Measurements from ENCODE around the gene TTLL1. TPM values are rescaled to one million over a fixed set of nuclear protein-coding genes. Genes with fewer than 3 reads are reported as not detected.
A peak's percentile ranks its signal among the peaks of the same experiment; 100 is the strongest.

The TTLL1 gene
- total RNA-seq, 1 experiment from 2014 or later = 4.3 TPM

DNA sequence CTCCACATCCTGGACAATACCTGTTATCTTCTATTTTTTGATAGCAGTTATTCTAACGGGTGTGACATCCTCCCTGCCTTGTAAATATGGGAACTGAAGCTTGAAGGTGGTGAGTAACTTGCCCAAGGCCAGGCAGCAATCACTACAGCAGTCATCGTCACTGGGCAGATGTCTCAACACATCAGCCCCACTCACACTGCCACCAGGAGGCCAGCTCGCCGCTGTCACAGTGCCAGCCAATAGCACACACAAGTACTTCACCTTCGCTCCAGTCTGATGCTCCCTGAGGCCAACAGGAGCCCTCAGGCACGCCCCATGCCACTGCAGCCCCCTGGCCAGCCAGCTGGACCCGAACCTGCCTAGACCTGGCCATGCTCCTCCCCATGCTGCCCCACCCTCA, 4.9 kb upstream of the TTLL1 start:
- Histone ChIP-seq H3K9me2 (ENCODE audit: insufficient read depth) (no peaks in the 10 kb centered on the region), H3K4me3 (replicated peaks in 1 of 2; ENCODE audit: low read depth in 1 of 2, low read length in 2 of 2) (no peak overlapping the region), H3K4me2 (ENCODE audit: low read length) (0 out of 2 replicates have a peak overlapping the region, but pooled peaks have one; percentile 20), H3K9ac (ENCODE audit: low read length) (no peak overlapping the region), H3K27me3 (ENCODE audit: insufficient read depth, low read length) (no peaks in the 10 kb centered on the region), H3K9me3 (ENCODE audit: control insufficient read depth in 1 of 2, insufficient read depth in 1 of 2, low read depth in 1 of 2, low read length in 2 of 2) (peaks cover 3 to 9% of the 10 kb centered on the region in 2 experiments; a peak in 2 of 4 replicates), H3K79me2 (ENCODE audit: insufficient read depth, low read length) (no peaks in the 10 kb centered on the region), H3K36me3 (ENCODE audit: control insufficient read depth in 1 of 2, insufficient read depth in 2 of 2, low read length in 2 of 2) (no peaks in the 10 kb centered on the region), H4K20me1 (ENCODE audit: insufficient read depth) (no peaks in the 10 kb centered on the region), H3K4me1 (ENCODE audit: control insufficient read depth in 1 of 2, insufficient read depth in 2 of 2, low read length in 2 of 2) (peaks cover 10 to 22% of the 10 kb centered on the region in 2 experiments; a peak in 3 of 4 replicates), H2AFZ (ENCODE audit: low read depth, low read length, poor library complexity, severe bottlenecking) (no peak overlapping the region), H3K27ac (ENCODE audit: low read depth, low read length) (peak overlapping the region; percentile 10; the same call in 1 of the 2 replicates)
- intact Hi-C loops (cut with micrococcal nuclease) = loop anchor here (5.0 to 10.0 kb wide), 2 partner anchors 159 to 432 kb away; no protein-coding TSS in a partner anchor
- BruUV-seq (replicated peaks) = no TSS peak
- TF ChIP-seq YY1 (IDR thresholded peaks at IDR 0.05; ENCODE audit: extremely low read depth, insufficient replicate concordance, low read depth, low read length) (no peak), RAD21 (IDR thresholded peaks at IDR 0.05; ENCODE audit: low read depth) (peak; percentile 36), SP1 (IDR thresholded peaks at IDR 0.05; ENCODE audit: low read depth) (no peak), SRF (IDR thresholded peaks at IDR 0.05; ENCODE audit: low read depth) (no peak)
- TF ChIP-seq, protein P1, sequence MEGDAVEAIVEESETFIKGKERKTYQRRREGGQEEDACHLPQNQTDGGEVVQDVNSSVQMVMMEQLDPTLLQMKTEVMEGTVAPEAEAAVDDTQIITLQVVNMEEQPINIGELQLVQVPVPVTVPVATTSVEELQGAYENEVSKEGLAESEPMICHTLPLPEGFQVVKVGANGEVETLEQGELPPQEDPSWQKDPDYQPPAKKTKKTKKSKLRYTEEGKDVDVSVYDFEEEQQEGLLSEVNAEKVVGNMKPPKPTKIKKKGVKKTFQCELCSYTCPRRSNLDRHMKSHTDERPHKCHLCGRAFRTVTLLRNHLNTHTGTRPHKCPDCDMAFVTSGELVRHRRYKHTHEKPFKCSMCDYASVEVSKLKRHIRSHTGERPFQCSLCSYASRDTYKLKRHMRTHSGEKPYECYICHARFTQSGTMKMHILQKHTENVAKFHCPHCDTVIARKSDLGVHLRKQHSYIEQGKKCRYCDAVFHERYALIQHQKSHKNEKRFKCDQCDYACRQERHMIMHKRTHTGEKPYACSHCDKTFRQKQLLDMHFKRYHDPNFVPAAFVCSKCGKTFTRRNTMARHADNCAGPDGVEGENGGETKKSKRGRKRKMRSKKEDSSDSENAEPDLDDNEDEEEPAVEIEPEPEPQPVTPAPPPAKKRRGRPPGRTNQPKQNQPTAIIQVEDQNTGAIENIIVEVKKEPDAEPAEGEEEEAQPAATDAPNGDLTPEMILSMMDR (IDR thresholded peaks at IDR 0.05 in 2 of 3, conservative IDR thresholded peaks at IDR 0.05 in 1 of 3; ENCODE audit: borderline replicate concordance in 1 of 3, insufficient read depth in 1 of 3, low read depth in 2 of 3, low read length in 2 of 3) = peak in 1 of 3 experiments; percentile 24; a peak in 1 of 6 replicates
- DNase-seq (ENCODE audit: low read depth, low spot score) = no peak
- ATAC-seq = peak; percentile 20; the same call in 1 of the 2 replicates
- CTCF ChIA-PET = no interaction called here
- RAD21 ChIA-PET (ENCODE audit: low non-redundant PET in 1 of 2, low total read pairs in 2 of 2, uncharacterized antibody in 2 of 2, unreplicated experiment in 2 of 2) = no interaction called here
- POLR2A ChIA-PET = no interaction called here

DNA sequence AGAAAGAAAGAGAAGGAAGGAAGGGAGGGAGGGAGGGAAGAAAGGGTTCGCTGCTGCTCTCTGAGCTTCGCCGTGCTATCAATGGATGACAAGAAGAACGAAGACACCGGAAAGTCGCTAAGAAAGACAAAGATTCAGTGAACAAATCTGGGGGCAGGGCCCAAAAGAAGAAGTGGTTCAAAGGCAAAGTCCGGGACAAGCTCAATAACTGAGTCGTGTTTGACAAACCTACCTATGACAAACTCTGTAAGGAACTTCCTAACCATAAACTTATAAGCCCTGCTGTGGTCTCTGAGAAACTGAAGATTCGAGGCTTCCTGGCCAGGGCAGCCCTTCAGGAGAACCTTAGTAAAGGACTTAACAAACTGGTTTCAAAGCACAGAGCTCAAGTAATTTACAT, 2.9 kb upstream of the TTLL1 start:
- Histone ChIP-seq H4K20me1 (ENCODE audit: insufficient read depth) (no peaks in the 10 kb centered on the region), H3K9me3 (ENCODE audit: control insufficient read depth in 1 of 2, insufficient read depth in 1 of 2, low read depth in 1 of 2, low read length in 2 of 2) (peaks cover 3 to 8% of the 10 kb centered on the region in 2 experiments; a peak in 2 of 4 replicates), H3K36me3 (ENCODE audit: control insufficient read depth in 1 of 2, insufficient read depth in 2 of 2, low read length in 2 of 2) (no peaks in the 10 kb centered on the region), H3K4me2 (ENCODE audit: low read length) (no peak overlapping the region), H3K9me2 (ENCODE audit: insufficient read depth) (no peaks in the 10 kb centered on the region), H3K27ac (ENCODE audit: low read depth, low read length) (no peak overlapping the region), H3K27me3 (ENCODE audit: insufficient read depth, low read length) (no peaks in the 10 kb centered on the region), H2AFZ (ENCODE audit: low read depth, low read length, poor library complexity, severe bottlenecking) (no peak overlapping the region), H3K4me1 (ENCODE audit: control insufficient read depth in 1 of 2, insufficient read depth in 2 of 2, low read length in 2 of 2) (peaks cover 10 to 29% of the 10 kb centered on the region in 2 experiments; a peak in 3 of 4 replicates), H3K9ac (ENCODE audit: low read length) (no peak overlapping the region), H3K79me2 (ENCODE audit: insufficient read depth, low read length) (no peaks in the 10 kb centered on the region), H3K4me3 (replicated peaks in 1 of 2; ENCODE audit: low read depth in 1 of 2, low read length in 2 of 2) (no peak overlapping the region)
- ChIA-PET RAD21 (ENCODE audit: low non-redundant PET in 1 of 2, low total read pairs in 2 of 2, uncharacterized antibody in 2 of 2, unreplicated experiment in 2 of 2) (no interaction called here), POLR2A (no interaction called here), CTCF (interaction anchor here (0.6 to 0.7 kb wide), 2 partner anchors 38 to 317 kb away, joined by 3 to 5 read pairs; no protein-coding TSS in a partner anchor)
- intact Hi-C loops (cut with micrococcal nuclease) = loop anchor here (5.0 to 10.0 kb wide), 2 partner anchors 157 to 430 kb away; no protein-coding TSS in a partner anchor
- BruUV-seq (replicated peaks) = no TSS peak
- TF ChIP-seq, protein P1 (IDR thresholded peaks at IDR 0.05 in 2 of 3, conservative IDR thresholded peaks at IDR 0.05 in 1 of 3; ENCODE audit: borderline replicate concordance in 1 of 3, insufficient read depth in 1 of 3, low read depth in 2 of 3, low read length in 2 of 3) = no peak
- TF ChIP-seq ZNF274 (IDR thresholded peaks at IDR 0.05; ENCODE audit: low read depth, low read length) = no peak
- TF ChIP-seq CBX3 (IDR thresholded peaks at IDR 0.05; ENCODE audit: low read depth) = no peak
- no peak for TF ChIP-seq ELF1 (IDR thresholded peaks at IDR 0.05; ENCODE audit: borderline replicate concordance, low read depth)
- no peak for TF ChIP-seq POLR2AphosphoS5 (IDR thresholded peaks at IDR 0.05; ENCODE audit: low read depth, low read length)
- no peak for TF ChIP-seq CEBPB (IDR thresholded peaks at IDR 0.05; ENCODE audit: low read depth)
- TF ChIP-seq TCF7L2 (IDR thresholded peaks at IDR 0.05; ENCODE audit: borderline replicate concordance, extremely low read depth, insufficient read depth, insufficient read length) = no peak
- TF ChIP-seq SP1 (IDR thresholded peaks at IDR 0.05; ENCODE audit: low read depth) = no peak
- TF ChIP-seq RAD21 (IDR thresholded peaks at IDR 0.05; ENCODE audit: low read depth) = no peak
- no peak for TF ChIP-seq EZH2phosphoT487 (IDR thresholded peaks at IDR 0.05; ENCODE audit: borderline replicate concordance)
- ATAC-seq = no peak
- no peak for DNase-seq (ENCODE audit: low read depth, low spot score)
